ENCODE results near the gene EGFR.
A peak's percentile ranks its signal among the peaks of the same experiment; 100 is the strongest.

EGFR gene

DNA sequence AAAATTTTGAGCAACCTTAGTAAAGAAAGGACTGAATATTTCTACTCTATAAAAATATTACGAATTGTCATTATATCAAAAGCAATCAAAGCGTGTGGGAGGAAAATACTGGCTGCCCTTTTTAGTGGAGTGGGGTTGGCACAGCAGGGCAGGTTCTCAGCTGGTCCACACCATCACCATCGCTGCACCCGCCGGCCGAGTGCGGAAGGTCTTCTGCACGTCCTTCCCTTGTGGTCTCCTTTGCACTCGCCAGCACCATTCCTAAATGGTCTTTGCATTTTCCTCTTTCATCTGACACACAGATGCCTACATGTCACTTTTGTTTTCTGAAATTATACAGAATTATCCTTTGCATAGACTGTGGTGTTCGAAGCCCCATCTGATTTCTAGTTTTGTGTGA is 229.7 kb downstream of the EGFR start:
- H3K9ac ChIP-seq = no peak overlapping the region
- no peaks in the 10 kb centered on the region for H3K4me1 ChIP-seq
- no peaks in the 10 kb centered on the region for H3K36me3 ChIP-seq
- peaks cover 7 to 22% (median 12%) of the 10 kb centered on the region in 11 experiments for H3K27me3 ChIP-seq
- no peaks in the 10 kb centered on the region for H4K20me1 ChIP-seq
- H3K27ac ChIP-seq = no peak overlapping the region
- no peak overlapping the region for H3K4me3 ChIP-seq
- no peaks in the 10 kb centered on the region for H3K9me3 ChIP-seq (replicated peaks in 1 of 11)
- TF ChIP-seq Cebpa-rat (IDR thresholded peaks at IDR 0.05) = no peak
- no peak overlapping the region for H3K4me2 ChIP-seq

DNA sequence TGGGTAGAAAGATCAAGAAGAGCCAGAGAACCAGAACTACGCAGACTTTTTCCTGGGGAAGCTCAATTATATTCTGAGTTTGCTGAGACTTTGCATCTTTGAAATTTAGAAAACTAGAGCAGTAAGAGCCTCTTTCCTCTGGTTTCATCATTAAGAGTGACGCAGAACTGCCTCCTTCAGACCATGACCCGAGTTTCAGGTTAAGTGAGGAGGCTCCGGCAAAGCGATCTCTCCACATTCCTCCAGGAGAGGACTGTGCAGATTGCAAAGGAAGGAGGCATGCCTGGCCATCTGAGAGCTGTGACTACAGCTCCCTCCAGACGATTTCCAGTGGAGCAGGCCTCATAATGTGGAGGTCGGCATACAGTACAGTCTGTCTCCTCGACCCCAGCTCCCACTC is 230.5 kb downstream of the EGFR start:
- TF ChIP-seq Cebpa-rat (IDR thresholded peaks at IDR 0.05) = no peak
- Histone ChIP-seq H3K9me3 (replicated peaks in 1 of 11) (no peaks in the 10 kb centered on the region), H3K4me3 (no peak overlapping the region), H4K20me1 (peaks cover 0 to 3% (median 0%) of the 10 kb centered on the region in 11 experiments; a peak in 1 of 22 replicates), H3K27me3 (peaks cover 15 to 30% (median 20%) of the 10 kb centered on the region in 11 experiments), H3K4me1 (peaks cover 0 to 3% (median 2%) of the 10 kb centered on the region in 10 experiments; a peak in 11 of 20 replicates), H3K36me3 (no peaks in the 10 kb centered on the region), H3K4me2 (no peak overlapping the region), H3K27ac (no peak overlapping the region), H3K9ac (no peak overlapping the region)

DNA sequence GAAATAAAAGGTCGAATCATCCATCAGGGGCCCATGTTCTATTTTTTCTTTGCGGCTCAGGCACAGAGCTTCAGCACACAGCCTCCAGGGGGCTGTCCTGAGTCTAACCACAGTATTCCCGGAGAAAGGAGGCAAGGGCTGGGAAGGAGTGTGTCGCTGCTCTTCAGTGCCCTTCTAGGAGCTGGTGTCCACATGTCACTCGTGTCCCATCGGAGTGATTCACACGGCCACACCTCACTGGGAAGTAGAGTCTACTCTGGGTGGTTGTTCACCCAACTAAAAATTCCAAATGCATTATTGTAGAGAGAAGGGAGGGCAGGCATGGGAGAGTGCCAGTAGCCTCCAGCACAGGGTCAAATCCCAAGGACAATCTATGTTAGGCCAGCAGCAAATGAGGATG is 231.5 kb downstream of the EGFR start:
- TF ChIP-seq Cebpa-rat (IDR thresholded peaks at IDR 0.05) = no peak
- Histone ChIP-seq H3K9me3 (replicated peaks in 1 of 11) (no peaks in the 10 kb centered on the region), H3K4me1 (peaks cover 0 to 8% (median 5%) of the 10 kb centered on the region in 10 experiments; a peak in 11 of 20 replicates), H3K9ac (no peak overlapping the region), H3K27me3 (peaks cover 20 to 37% (median 29%) of the 10 kb centered on the region in 11 experiments), H3K36me3 (no peaks in the 10 kb centered on the region), H3K4me3 (no peak overlapping the region), H3K27ac (no peak overlapping the region), H4K20me1 (peaks cover 0 to 5% (median 0%) of the 10 kb centered on the region in 11 experiments; a peak in 2 of 22 replicates), H3K4me2 (no peak overlapping the region)

DNA sequence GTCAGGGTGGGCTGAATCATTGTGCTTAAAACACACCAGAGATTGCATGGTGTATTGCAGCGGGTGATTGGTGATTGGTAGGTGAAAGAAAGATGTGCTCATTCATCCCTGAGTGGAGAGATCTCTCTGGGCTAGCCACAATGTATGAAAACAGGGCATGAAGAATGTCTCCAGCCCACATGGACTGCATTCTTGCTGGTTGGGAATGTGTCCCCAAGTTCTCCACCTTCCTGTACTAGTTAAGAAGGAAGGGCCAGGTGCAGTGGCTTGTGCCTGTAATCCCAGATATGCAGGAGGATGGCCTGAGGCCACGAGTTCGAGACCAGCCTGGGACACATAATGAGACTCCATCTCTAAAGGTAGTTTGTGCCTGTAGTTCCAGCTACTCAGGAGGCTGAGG is 232.5 kb downstream of the EGFR start:
- no peak for TF ChIP-seq Cebpa-rat (IDR thresholded peaks at IDR 0.05)
- Histone ChIP-seq H3K9ac (no peak overlapping the region), H3K4me3 (no peak overlapping the region), H3K27me3 (peaks cover 20 to 37% (median 29%) of the 10 kb centered on the region in 11 experiments), H3K27ac (no peak overlapping the region), H3K36me3 (no peaks in the 10 kb centered on the region), H3K9me3 (replicated peaks in 1 of 11) (no peaks in the 10 kb centered on the region), H3K4me2 (no peak overlapping the region), H4K20me1 (peaks cover 0 to 5% (median 0%) of the 10 kb centered on the region in 11 experiments; a peak in 2 of 22 replicates), H3K4me1 (peaks cover 0 to 8% (median 5%) of the 10 kb centered on the region in 10 experiments; a peak in 11 of 20 replicates)

DNA sequence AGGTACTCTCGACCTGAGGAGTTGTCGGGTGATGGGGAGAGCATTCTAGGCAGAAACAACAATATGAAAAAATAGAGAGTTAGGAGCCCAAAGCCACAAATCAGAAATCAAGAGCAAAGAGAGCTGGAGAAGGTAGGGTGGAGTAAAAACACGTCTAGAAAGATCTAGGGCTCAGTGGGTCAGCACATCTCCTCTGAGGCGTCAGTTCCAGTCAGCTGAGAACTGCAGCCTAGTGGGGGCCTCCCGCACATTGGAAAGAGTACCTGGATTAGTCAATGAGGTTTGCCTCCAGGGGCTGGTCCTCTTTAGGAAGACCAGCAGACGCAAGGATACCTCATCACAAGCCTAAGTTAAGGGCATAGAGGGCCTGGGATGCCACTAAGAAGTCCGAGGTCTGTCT is 233.1 kb downstream of the EGFR start:
- Histone ChIP-seq H3K27ac (no peak overlapping the region), H3K4me3 (no peak overlapping the region), H3K27me3 (peaks cover 20 to 37% (median 29%) of the 10 kb centered on the region in 11 experiments), H3K4me1 (peaks cover 0 to 8% (median 5%) of the 10 kb centered on the region in 10 experiments; a peak in 11 of 20 replicates), H3K4me2 (no peak overlapping the region), H4K20me1 (peaks cover 0 to 5% (median 0%) of the 10 kb centered on the region in 11 experiments; a peak in 2 of 22 replicates), H3K9me3 (replicated peaks in 1 of 11) (no peaks in the 10 kb centered on the region), H3K36me3 (no peaks in the 10 kb centered on the region), H3K9ac (no peak overlapping the region)
- TF ChIP-seq Cebpa-rat (IDR thresholded peaks at IDR 0.05) = no peak

DNA sequence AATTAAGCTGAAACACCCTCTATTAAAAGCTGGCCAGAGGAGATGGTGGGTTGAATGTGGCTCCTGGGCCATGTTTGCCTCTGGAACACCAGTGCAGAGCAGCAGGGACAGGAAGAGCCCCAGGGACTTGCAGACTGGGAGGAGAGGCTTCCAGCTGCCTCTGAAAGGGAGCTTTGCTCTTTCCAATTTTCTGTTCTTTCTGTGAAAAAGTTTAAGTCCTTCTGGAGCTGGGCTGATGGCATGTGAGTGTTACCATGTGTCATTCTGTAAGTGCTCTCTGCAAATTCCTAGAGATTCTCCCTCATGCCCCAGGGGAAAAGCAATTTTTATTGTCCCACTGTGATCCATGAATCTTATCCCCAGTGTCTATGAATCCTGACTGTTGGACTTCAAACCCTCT is 233.6 kb downstream of the EGFR start:
- Histone ChIP-seq H3K27ac (no peak overlapping the region), H4K20me1 (peaks cover 0 to 5% (median 0%) of the 10 kb centered on the region in 11 experiments; a peak in 2 of 22 replicates), H3K4me2 (no peak overlapping the region), H3K4me1 (peaks cover 0 to 8% (median 5%) of the 10 kb centered on the region in 10 experiments; a peak in 11 of 20 replicates), H3K27me3 (peaks cover 20 to 37% (median 29%) of the 10 kb centered on the region in 11 experiments), H3K9me3 (replicated peaks in 1 of 11) (no peaks in the 10 kb centered on the region), H3K4me3 (no peak overlapping the region), H3K9ac (no peak overlapping the region), H3K36me3 (no peaks in the 10 kb centered on the region)
- TF ChIP-seq Cebpa-rat (IDR thresholded peaks at IDR 0.05) = no peak

DNA sequence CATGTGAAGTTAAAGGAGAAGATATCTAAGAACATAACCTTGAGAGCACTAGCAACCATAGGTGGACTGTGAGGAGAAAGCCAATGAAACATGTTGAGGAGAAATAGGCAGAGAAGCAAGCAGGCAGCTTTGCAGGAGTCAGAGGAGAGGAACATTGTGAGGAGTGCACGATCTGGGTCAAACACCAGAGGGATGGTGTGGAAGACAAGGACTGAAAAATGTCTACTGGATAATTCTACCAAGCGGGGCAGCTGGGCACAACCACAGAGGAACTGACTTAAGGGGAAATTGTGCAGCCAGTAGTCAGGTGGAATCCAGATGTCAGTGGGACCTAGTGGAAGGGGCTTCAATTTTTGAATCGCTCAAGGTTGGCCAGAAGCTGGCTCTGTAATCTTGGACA is 234.4 kb downstream of the EGFR start:
- no peaks in the 10 kb centered on the region for H3K9me3 ChIP-seq (replicated peaks in 1 of 11)
- no peak overlapping the region for H3K4me2 ChIP-seq
- no peaks in the 10 kb centered on the region for H3K36me3 ChIP-seq
- H4K20me1 ChIP-seq = peaks cover 0 to 5% (median 0%) of the 10 kb centered on the region in 11 experiments; a peak in 2 of 22 replicates
- peaks cover 20 to 37% (median 29%) of the 10 kb centered on the region in 11 experiments for H3K27me3 ChIP-seq
- no peak overlapping the region for H3K27ac ChIP-seq
- no peak overlapping the region for H3K4me3 ChIP-seq
- H3K9ac ChIP-seq = no peak overlapping the region
- peaks cover 0 to 8% (median 5%) of the 10 kb centered on the region in 10 experiments; a peak in 11 of 20 replicates for H3K4me1 ChIP-seq
- no peak for TF ChIP-seq Cebpa-rat (IDR thresholded peaks at IDR 0.05)

DNA sequence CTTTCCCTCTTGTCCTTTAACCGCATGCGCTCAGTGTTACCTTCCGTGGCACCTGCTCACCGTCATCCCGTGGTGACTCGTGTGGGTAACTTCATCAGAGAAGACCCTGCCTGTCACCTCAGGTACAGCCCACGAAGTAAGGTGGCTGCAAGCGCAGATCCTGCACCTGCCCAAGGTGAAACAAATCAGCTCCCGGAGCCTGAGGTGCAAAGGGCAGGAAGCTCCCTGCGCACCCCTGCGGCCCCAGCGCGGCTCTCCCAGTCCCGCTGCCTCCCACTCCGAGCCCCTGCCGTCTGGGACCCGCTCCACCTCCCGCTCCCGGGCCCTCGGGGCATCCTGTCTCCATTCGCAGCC is 235.4 kb downstream of the EGFR start:
- H3K4me1 ChIP-seq = peaks cover 0 to 8% (median 5%) of the 10 kb centered on the region in 10 experiments; a peak in 11 of 20 replicates
- no peaks in the 10 kb centered on the region for H3K36me3 ChIP-seq
- peak overlapping the region in 9 of 11 experiments; percentile 60 to 75 (median 69); a peak in 13 of 22 replicates for H3K9ac ChIP-seq
- peak overlapping the region; percentile 57 to 75 (median 66); a peak in 19 of 20 replicates for H3K4me3 ChIP-seq
- TF ChIP-seq Cebpa-rat (IDR thresholded peaks at IDR 0.05) = no peak
- peaks cover 20 to 37% (median 29%) of the 10 kb centered on the region in 11 experiments for H3K27me3 ChIP-seq
- peak overlapping the region; percentile 93 to 100 (median 97) for H3K4me2 ChIP-seq
- peaks cover 0 to 5% (median 0%) of the 10 kb centered on the region in 11 experiments; a peak in 2 of 22 replicates for H4K20me1 ChIP-seq
- no peaks in the 10 kb centered on the region for H3K9me3 ChIP-seq (replicated peaks in 1 of 11)
- no peak overlapping the region for H3K27ac ChIP-seq

DNA sequence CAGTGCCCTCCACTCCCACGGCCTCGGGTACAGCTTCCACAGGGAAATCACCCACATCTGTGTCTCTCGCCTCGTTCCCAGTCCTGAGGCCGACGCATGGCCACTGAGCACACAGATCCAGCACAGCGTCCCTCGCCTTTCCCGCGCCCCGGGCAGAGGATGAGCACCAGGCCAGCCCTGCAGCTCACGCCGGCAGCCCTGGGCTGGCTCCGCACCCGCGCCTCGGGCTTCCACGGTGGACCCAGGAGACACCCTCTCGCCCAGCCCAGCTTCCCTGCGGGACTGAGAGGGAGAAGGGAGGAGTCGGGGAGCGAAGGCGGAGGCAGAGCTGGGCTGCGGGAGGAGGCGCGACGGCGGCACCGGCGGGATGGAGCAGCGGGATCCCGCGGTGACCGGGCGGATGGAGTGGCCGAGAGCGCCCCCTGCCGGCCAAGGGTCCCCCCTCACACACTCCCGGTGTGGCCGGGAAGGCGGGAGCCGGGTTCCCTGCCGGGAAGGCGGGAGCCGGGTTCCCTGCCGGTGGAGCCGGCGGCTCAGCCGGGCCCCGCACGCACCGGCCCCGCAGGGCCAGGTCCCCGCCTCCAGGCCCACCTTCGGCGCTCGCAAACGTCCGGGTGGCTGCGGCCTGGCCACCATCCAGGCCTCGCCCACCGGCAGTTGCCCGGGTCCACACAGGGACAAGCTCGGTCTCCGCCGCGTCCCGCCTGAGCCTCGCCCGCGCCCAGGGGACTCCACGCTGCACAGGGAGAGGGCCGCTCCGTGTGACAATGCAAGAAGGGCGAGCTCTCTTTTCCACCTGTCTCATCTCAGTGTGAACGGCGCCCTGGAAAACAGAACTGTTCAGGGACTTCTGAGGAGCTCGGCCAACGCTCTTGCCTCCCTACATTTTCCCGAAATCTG is 236.0 kb downstream of the EGFR start:
- H3K4me3 ChIP-seq = peak overlapping the region; percentile 57 to 75 (median 66)
- TF ChIP-seq Cebpa-rat (IDR thresholded peaks at IDR 0.05) = no peak
- peak overlapping the region in 5 of 11 experiments; percentile 2 to 44 (median 32); a peak in 4 of 22 replicates for H3K27ac ChIP-seq
- peaks cover 0 to 5% (median 0%) of the 10 kb centered on the region in 11 experiments; a peak in 2 of 22 replicates for H4K20me1 ChIP-seq
- peaks cover 0 to 8% (median 5%) of the 10 kb centered on the region in 10 experiments; a peak in 11 of 20 replicates for H3K4me1 ChIP-seq
- peak overlapping the region; percentile 50 to 75 (median 65) for H3K9ac ChIP-seq
- H3K27me3 ChIP-seq = peaks cover 20 to 37% (median 29%) of the 10 kb centered on the region in 11 experiments
- no peaks in the 10 kb centered on the region for H3K36me3 ChIP-seq
- H3K4me2 ChIP-seq = peak overlapping the region; percentile 93 to 100 (median 97)
- no peaks in the 10 kb centered on the region for H3K9me3 ChIP-seq (replicated peaks in 1 of 11)

Measured in BLaER1 treated with 17β-estradiol and CSF1 and Interleukin-3, amounts not matched to agents 10 nM and 100 nM (cell line).